ENCODE measurements around the gene AGMO. TPM values are rescaled to one million over a fixed set of nuclear protein-coding genes. Genes with fewer than 3 reads are reported as not detected.
"Not testable (repeated sequence)": the region's sequence is repeated elsewhere in the genome, so short reads cannot be mapped to it uniquely, and the experiment has no call there.

The AGMO gene
- polyA plus RNA-seq, 1 donor from 2014 or later: not detected

DNA sequence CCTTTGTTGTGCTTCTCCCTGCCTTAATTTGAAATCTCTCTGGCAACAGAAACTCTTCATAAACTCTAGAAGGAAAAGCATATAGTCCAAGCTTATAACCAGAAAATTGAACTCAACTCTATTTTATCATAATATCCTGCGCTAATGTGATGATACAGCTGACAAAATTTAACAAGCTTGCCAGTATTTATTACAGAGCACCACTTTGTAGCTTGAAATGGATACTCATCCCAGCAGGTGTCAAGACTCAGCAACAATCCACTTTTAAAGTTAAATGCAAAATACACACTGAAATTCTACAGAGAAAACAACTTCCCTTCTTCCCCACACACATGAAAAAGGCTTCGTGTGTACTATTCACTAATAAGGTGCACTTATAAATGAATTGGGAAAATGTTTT, 228.9 kb downstream of the AGMO start:
- Mint-ChIP-seq H3K27me3 (no peaks in the 10 kb centered on the region), H3K4me1 (no peaks in the 10 kb centered on the region), H3K4me3 (no peak overlapping the region)

GRCh38 chr7:15330943-15331342, 230.9 kb downstream of the AGMO start:
- Mint-ChIP-seq H3K27ac (no peak overlapping the region), H3K36me3 (peaks cover under 1% of the 10 kb centered on the region), H3K27me3 (no peaks in the 10 kb centered on the region), H3K4me3 (no peak overlapping the region), H3K4me1 (no peaks in the 10 kb centered on the region), H3K9me3 (no peaks in the 10 kb centered on the region)

More for the DNA sequence above, 228.9 kb downstream of the AGMO start:
- H3K9me3 Mint-ChIP-seq: no peaks in the 10 kb centered on the region
- peaks cover 2% of the 10 kb centered on the region for H3K36me3 Mint-ChIP-seq
- H3K27ac Mint-ChIP-seq: no peak overlapping the region

DNA sequence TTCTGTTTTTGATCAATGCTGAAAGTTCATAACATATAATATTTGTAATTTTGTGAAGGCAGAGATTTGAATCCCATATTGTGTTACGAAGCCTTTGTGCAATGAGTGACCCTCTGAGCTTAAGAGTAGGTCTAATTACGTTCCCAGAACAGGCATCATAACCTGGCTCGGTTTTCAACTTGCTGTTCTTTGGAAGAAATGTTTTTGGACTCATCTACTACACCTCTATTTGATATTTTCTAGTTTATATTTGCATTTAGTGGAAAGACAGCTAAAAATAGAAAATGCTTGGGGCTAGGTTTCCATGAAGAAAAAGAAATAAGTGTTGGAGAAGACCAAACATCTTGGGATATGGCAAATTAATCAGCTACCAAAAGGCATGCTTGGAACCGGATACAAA, 234.8 kb downstream of the AGMO start:
- Mint-ChIP-seq H3K4me1 (no peaks in the 10 kb centered on the region), H3K9me3 (no peaks in the 10 kb centered on the region), H3K36me3 (no peaks in the 10 kb centered on the region), H3K4me3 (no peak overlapping the region), H3K27me3 (no peaks in the 10 kb centered on the region), H3K27ac (no peak overlapping the region)

GRCh38 chr7:15326044-15326644, 235.7 kb downstream of the AGMO start:
- no peak overlapping the region for H3K4me3 Mint-ChIP-seq
- H3K9me3 Mint-ChIP-seq: no peaks in the 10 kb centered on the region
- H3K27ac Mint-ChIP-seq: no peak overlapping the region
- no peaks in the 10 kb centered on the region for H3K27me3 Mint-ChIP-seq
- no peaks in the 10 kb centered on the region for H3K36me3 Mint-ChIP-seq
- no peaks in the 10 kb centered on the region for H3K4me1 Mint-ChIP-seq

- Mint-ChIP-seq H3K9me3 (no peaks in the 10 kb centered on the region), H3K27me3 (no peaks in the 10 kb centered on the region), H3K4me3 (no peak overlapping the region), H3K27ac (no peak overlapping the region), H3K4me1 (no peaks in the 10 kb centered on the region), H3K36me3 (no peaks in the 10 kb centered on the region)
These were observed 238.3 kb downstream of the AGMO start for GRCh38 chr7:15323550-15323949.

- H3K27me3 Mint-ChIP-seq: no peaks in the 10 kb centered on the region
- H3K4me1 Mint-ChIP-seq: no peaks in the 10 kb centered on the region
- H3K4me3 Mint-ChIP-seq: no peak overlapping the region
- H3K27ac Mint-ChIP-seq: no peak overlapping the region
- no peaks in the 10 kb centered on the region for H3K36me3 Mint-ChIP-seq
- peaks cover 0 to 4% (median 2%) of the 10 kb centered on the region in 3 donors for H3K9me3 Mint-ChIP-seq
These were observed 244.6 kb downstream of the AGMO start for GRCh38 chr7:15317215-15317614.

- Mint-ChIP-seq H3K36me3 (no peaks in the 10 kb centered on the region), H3K9me3 (peaks cover 0 to 4% (median 2%) of the 10 kb centered on the region in 3 donors), H3K27ac (no peak overlapping the region), H3K27me3 (no peaks in the 10 kb centered on the region), H3K4me1 (no peaks in the 10 kb centered on the region), H3K4me3 (no peak overlapping the region)
These were observed 246.1 kb downstream of the AGMO start for GRCh38 chr7:15315678-15316077.

DNA sequence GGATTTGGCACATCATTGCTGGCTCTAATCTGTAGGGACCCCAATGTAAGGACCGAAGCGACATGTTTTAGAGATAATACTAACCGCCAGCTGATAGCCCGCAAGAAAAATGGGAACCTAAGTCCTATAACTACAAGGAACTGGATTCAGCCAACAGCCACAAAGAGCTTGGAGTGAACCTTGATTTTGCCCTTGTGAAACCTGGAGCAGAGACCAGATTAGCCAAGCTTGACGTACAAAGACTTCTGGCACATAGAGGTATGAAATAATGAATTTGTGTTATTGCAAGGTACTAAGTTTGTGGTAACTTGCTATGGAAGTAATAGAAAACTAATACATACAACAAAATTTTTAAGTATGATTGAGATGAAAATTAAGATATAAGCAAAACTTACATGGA, 246.9 kb downstream of the AGMO start:
- Mint-ChIP-seq H3K36me3 (no peaks in the 10 kb centered on the region), H3K4me1 (no peaks in the 10 kb centered on the region), H3K27ac (no peak overlapping the region), H3K4me3 (no peak overlapping the region), H3K9me3 (peaks cover 0 to 4% (median 2%) of the 10 kb centered on the region in 3 donors), H3K27me3 (no peaks in the 10 kb centered on the region)

- H3K27me3 Mint-ChIP-seq: no peaks in the 10 kb centered on the region
- no peak overlapping the region for H3K27ac Mint-ChIP-seq
- no peak overlapping the region for H3K4me3 Mint-ChIP-seq
- no peaks in the 10 kb centered on the region for H3K36me3 Mint-ChIP-seq
- no peaks in the 10 kb centered on the region for H3K4me1 Mint-ChIP-seq
- peaks cover 0 to 4% (median 2%) of the 10 kb centered on the region in 3 donors for H3K9me3 Mint-ChIP-seq
These were observed 248.5 kb downstream of the AGMO start for GRCh38 chr7:15313361-15313760.

GRCh38 chr7:15309872-15310271, 251.9 kb downstream of the AGMO start:
- H3K9me3 Mint-ChIP-seq: peaks cover 0 to 4% (median 2%) of the 10 kb centered on the region in 3 donors
- H3K4me1 Mint-ChIP-seq: no peaks in the 10 kb centered on the region
- no peaks in the 10 kb centered on the region for H3K27me3 Mint-ChIP-seq
- no peaks in the 10 kb centered on the region for H3K36me3 Mint-ChIP-seq
- H3K27ac Mint-ChIP-seq: no peak overlapping the region
- no peak overlapping the region for H3K4me3 Mint-ChIP-seq

DNA sequence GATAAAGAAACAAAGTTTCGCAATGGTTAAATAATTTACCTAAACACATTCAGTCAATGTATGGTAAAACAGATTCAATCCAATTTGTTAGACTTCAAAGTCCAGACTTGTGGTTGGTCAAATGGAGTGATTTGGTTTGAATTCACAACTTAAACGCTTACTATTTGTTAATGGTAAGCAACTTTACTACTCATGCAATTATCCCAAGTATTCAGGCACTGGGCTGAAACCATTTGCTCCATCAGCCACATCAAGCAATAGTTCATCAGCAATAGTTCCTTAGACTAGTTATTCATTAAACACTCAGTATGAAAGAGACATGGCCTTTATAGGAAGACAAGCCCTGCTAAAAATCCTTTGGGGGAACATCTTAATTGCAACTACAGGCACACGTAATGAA, 253.0 kb downstream of the AGMO start:
- no peaks in the 10 kb centered on the region for H3K4me1 Mint-ChIP-seq
- no peak overlapping the region for H3K27ac Mint-ChIP-seq
- H3K36me3 Mint-ChIP-seq: no peaks in the 10 kb centered on the region
- H3K27me3 Mint-ChIP-seq: no peaks in the 10 kb centered on the region
- H3K4me3 Mint-ChIP-seq: no peak overlapping the region
- peaks cover 0 to under 1% (median 0%) of the 10 kb centered on the region in 3 donors for H3K9me3 Mint-ChIP-seq

GRCh38 chr7:15306296-15306695, 255.5 kb downstream of the AGMO start:
- no peaks in the 10 kb centered on the region for H3K27me3 Mint-ChIP-seq
- no peaks in the 10 kb centered on the region for H3K4me1 Mint-ChIP-seq
- no peak overlapping the region for H3K27ac Mint-ChIP-seq
- no peaks in the 10 kb centered on the region for H3K9me3 Mint-ChIP-seq
- no peaks in the 10 kb centered on the region for H3K36me3 Mint-ChIP-seq
- H3K4me3 Mint-ChIP-seq: no peak overlapping the region

GRCh38 chr7:15305002-15305600, 256.7 kb downstream of the AGMO start:
- H3K27ac Mint-ChIP-seq: no peak overlapping the region
- H3K27me3 Mint-ChIP-seq: no peaks in the 10 kb centered on the region
- no peak overlapping the region for H3K4me3 Mint-ChIP-seq
- no peaks in the 10 kb centered on the region for H3K4me1 Mint-ChIP-seq
- H3K9me3 Mint-ChIP-seq: no peaks in the 10 kb centered on the region
- no peaks in the 10 kb centered on the region for H3K36me3 Mint-ChIP-seq

DNA sequence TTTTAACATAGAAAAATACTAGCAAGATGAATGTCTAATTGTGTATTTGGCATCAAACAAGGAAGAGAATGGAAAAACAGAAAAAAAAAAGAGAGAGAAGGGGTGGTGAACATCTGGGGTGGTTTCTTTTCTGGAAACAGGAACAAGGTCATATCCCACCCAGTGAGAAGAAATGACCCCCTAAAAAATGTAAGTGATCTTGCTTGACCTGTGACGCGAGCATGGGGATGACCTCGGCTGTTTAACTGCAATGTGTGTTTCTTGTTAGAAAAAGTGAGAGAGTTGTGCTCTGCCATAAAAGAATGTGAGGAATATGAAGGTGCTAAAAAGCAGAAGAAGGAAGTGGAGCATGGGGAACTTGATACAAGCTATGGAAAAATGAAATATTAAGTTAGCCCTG, 258.5 kb downstream of the AGMO start:
- no peaks in the 10 kb centered on the region for H3K36me3 Mint-ChIP-seq
- H3K9me3 Mint-ChIP-seq: peaks cover 0 to 3% (median 0%) of the 10 kb centered on the region in 3 donors
- no peak overlapping the region for H3K27ac Mint-ChIP-seq
- no peak overlapping the region for H3K4me3 Mint-ChIP-seq
- H3K4me1 Mint-ChIP-seq: no peaks in the 10 kb centered on the region
- no peaks in the 10 kb centered on the region for H3K27me3 Mint-ChIP-seq

DNA sequence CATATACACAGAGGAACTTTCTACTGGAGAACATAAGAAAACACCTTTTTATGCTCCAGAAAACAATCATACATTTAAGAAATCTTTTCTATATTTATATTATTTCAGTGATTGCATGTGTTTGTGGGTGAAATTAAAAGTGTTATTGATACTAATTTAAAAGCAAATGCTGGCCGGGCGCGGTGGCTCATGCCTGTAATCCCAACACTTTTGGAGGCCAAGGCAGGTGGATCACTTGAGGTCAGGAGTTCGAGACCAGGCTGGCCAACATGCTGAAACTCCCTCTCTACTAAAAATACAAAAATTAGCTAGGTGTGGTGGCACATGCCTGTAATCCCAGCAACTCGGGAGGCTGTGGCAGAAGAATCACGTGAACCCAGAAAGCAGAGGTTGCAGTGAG, 260.8 kb downstream of the AGMO start:
- not testable (repeated sequence) for H3K36me3 Mint-ChIP-seq, H3K27me3 Mint-ChIP-seq, H3K27ac Mint-ChIP-seq, H3K4me3 Mint-ChIP-seq, H3K4me1 Mint-ChIP-seq, H3K9me3 Mint-ChIP-seq

- H3K9me3 Mint-ChIP-seq: no peaks in the 10 kb centered on the region
- no peak overlapping the region for H3K4me3 Mint-ChIP-seq
- H3K36me3 Mint-ChIP-seq: no peaks in the 10 kb centered on the region
- no peak overlapping the region for H3K27ac Mint-ChIP-seq
- no peaks in the 10 kb centered on the region for H3K27me3 Mint-ChIP-seq
- no peaks in the 10 kb centered on the region for H3K4me1 Mint-ChIP-seq
These were observed 269.7 kb downstream of the AGMO start for GRCh38 chr7:15292138-15292537.
